ENCODE results near the gene GPRASP1. TPM values are rescaled to one million over a fixed set of nuclear protein-coding genes. Genes with fewer than 3 reads are reported as not detected.
"Not testable (repeated sequence)": the region's sequence is repeated elsewhere in the genome, so short reads cannot be mapped to it uniquely, and the experiment has no call there.

The GPRASP1 gene
- total and polyA plus RNA-seq, 4 donors = 0.51 to 3.8 (median 1.9) TPM

- Histone ChIP-seq H3K27me3 (ENCODE audit: control insufficient read depth in 4 of 4, insufficient read depth in 4 of 4, low read length in 3 of 4) (no peaks in the 10 kb centered on the region), H3K27ac (ENCODE audit: low read depth in 1 of 2, low read length in 2 of 2) (no peak overlapping the region), H3K9ac (ENCODE audit: low read depth in 1 of 2, low read length in 2 of 2) (no peak overlapping the region), H3K4me1 (ENCODE audit: control insufficient read depth in 4 of 4, insufficient read depth in 4 of 4, low read length in 3 of 4) (no peaks in the 10 kb centered on the region), H3K36me3 (ENCODE audit: control insufficient read depth in 4 of 4, insufficient read depth in 3 of 4, low read depth in 1 of 4, low read length in 3 of 4) (peaks cover 0 to 1% (median 0%) of the 10 kb centered on the region in 4 donors), H3K9me3 (ENCODE audit: control insufficient read depth in 4 of 4, low read length in 3 of 4) (no peaks in the 10 kb centered on the region), H3K4me3 (ENCODE audit: low read depth in 1 of 3, low read length in 3 of 3) (no peak overlapping the region)
- TF ChIP-seq HNF4G (IDR thresholded peaks at IDR 0.05) (no peak), YY1 (IDR thresholded peaks at IDR 0.05) (no peak), TAF1 (conservative IDR thresholded peaks at IDR 0.05) (no peak), ZBTB33 (IDR thresholded peaks at IDR 0.05) (no peak)
- no peak for DNase-seq (ENCODE audit: low spot score)
- 93% methylated on average over 4 of the region's 4 CpGs for WGBS
These were observed 18.2 kb downstream of the GPRASP1 start for GRCh38 chrX:102669526-102669925.

DNA sequence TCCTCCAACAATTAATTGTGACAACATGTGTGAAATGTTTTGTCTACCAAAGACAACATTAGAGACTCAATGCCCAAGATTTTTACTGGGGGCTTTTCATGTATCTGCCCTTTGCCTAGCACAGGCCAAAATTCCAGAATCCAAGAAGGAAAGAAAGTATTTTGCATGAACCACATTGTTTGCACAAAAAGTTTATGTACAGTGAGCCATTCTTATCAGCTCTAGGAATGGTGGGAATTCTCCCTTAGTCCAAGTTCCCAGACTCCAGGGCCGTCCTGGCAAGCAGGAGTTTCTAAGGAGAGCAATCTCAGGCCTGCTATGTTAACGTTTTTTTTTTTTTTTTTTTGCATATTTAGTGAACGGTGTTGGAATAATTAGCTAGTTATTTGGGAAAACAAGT is 21.6 kb downstream of the GPRASP1 start:
- no peak for DNase-seq (ENCODE audit: low spot score)
- no peak for TF ChIP-seq ZBTB33 (IDR thresholded peaks at IDR 0.05)
- TF ChIP-seq NR2F2 (IDR thresholded peaks at IDR 0.05) = no peak
- no peak for TF ChIP-seq SP1 (IDR thresholded peaks at IDR 0.05)
- no peak for TF ChIP-seq EGR1 (IDR thresholded peaks at IDR 0.05; ENCODE audit: low read depth in 2 of 2)
- TF ChIP-seq ATF3 (IDR thresholded peaks at IDR 0.05) = no peak
- TF ChIP-seq FOXA2 (IDR thresholded peaks at IDR 0.05) = no peak
- TF ChIP-seq RXRA (IDR thresholded peaks at IDR 0.05) = no peak
- no peak for TF ChIP-seq HNF4A (conservative IDR thresholded peaks at IDR 0.05)
- TF ChIP-seq HNF4G (IDR thresholded peaks at IDR 0.05) = no peak
- TF ChIP-seq, protein P1, sequence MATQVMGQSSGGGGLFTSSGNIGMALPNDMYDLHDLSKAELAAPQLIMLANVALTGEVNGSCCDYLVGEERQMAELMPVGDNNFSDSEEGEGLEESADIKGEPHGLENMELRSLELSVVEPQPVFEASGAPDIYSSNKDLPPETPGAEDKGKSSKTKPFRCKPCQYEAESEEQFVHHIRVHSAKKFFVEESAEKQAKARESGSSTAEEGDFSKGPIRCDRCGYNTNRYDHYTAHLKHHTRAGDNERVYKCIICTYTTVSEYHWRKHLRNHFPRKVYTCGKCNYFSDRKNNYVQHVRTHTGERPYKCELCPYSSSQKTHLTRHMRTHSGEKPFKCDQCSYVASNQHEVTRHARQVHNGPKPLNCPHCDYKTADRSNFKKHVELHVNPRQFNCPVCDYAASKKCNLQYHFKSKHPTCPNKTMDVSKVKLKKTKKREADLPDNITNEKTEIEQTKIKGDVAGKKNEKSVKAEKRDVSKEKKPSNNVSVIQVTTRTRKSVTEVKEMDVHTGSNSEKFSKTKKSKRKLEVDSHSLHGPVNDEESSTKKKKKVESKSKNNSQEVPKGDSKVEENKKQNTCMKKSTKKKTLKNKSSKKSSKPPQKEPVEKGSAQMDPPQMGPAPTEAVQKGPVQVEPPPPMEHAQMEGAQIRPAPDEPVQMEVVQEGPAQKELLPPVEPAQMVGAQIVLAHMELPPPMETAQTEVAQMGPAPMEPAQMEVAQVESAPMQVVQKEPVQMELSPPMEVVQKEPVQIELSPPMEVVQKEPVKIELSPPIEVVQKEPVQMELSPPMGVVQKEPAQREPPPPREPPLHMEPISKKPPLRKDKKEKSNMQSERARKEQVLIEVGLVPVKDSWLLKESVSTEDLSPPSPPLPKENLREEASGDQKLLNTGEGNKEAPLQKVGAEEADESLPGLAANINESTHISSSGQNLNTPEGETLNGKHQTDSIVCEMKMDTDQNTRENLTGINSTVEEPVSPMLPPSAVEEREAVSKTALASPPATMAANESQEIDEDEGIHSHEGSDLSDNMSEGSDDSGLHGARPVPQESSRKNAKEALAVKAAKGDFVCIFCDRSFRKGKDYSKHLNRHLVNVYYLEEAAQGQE (IDR thresholded peaks at IDR 0.05) = no peak
- no peak for TF ChIP-seq TAF1 (conservative IDR thresholded peaks at IDR 0.05)
- no peak for TF ChIP-seq GABPA (IDR thresholded peaks at IDR 0.05 in 1 of 2, conservative IDR thresholded peaks at IDR 0.05 in 1 of 2)
- no peak for TF ChIP-seq FOXA1 (IDR thresholded peaks at IDR 0.05)
- TF ChIP-seq YY1 (IDR thresholded peaks at IDR 0.05) = no peak
- no peak for TF ChIP-seq RAD21 (IDR thresholded peaks at IDR 0.05)
- TF ChIP-seq CTCF (IDR thresholded peaks at IDR 0.05; ENCODE audit: low read depth, low read length, missing input control) = no peak
- no peak for TF ChIP-seq MAX (IDR thresholded peaks at IDR 0.05)
- no peak for TF ChIP-seq JUND (IDR thresholded peaks at IDR 0.05)
- Histone ChIP-seq H3K36me3 (ENCODE audit: control insufficient read depth in 4 of 4, insufficient read depth in 3 of 4, low read depth in 1 of 4, low read length in 3 of 4) (peaks cover 0 to 1% (median 0%) of the 10 kb centered on the region in 4 donors), H3K4me1 (ENCODE audit: control insufficient read depth in 4 of 4, insufficient read depth in 4 of 4, low read length in 3 of 4) (no peaks in the 10 kb centered on the region), H3K4me3 (ENCODE audit: low read depth in 1 of 3, low read length in 3 of 3) (no peak overlapping the region), H3K27me3 (ENCODE audit: control insufficient read depth in 4 of 4, insufficient read depth in 4 of 4, low read length in 3 of 4) (no peaks in the 10 kb centered on the region), H3K9me3 (ENCODE audit: control insufficient read depth in 4 of 4, low read length in 3 of 4) (no peaks in the 10 kb centered on the region), H3K9ac (ENCODE audit: low read depth in 1 of 2, low read length in 2 of 2) (no peak overlapping the region), H3K27ac (ENCODE audit: low read depth in 1 of 2, low read length in 2 of 2) (no peak overlapping the region)
- 69% methylated on average over 3 of the region's 3 CpGs for WGBS

DNA sequence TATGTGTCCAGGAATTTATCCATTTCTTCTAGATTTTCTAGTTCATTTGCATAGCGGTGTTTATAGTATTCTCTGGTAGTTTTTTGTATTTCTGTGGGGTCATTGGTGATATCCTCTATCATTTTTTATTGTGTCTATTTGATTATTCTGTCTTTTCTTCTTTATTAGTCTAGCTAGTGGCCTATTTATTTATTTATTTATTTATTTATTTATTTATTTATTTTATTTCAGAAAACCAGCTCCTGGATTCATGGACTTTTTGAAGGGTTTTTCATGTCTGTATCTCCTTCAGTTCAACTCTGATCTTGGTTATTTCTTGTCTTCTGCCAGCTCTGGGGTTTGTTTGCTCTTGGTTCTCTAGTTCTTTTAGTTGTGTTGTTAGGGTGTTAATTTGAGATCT is 26.2 kb downstream of the GPRASP1 start:
- 98% methylated on average over 1 of the region's 1 CpG for WGBS
- DNase-seq (ENCODE audit: low spot score) = not testable (repeated sequence)

More for the DNA sequence above, 26.2 kb downstream of the GPRASP1 start:
- H3K4me3 ChIP-seq (ENCODE audit: low read depth in 1 of 3, low read length in 3 of 3); H3K4me1 ChIP-seq (ENCODE audit: control insufficient read depth in 4 of 4, insufficient read depth in 4 of 4, low read length in 3 of 4); H3K27me3 ChIP-seq (ENCODE audit: control insufficient read depth in 4 of 4, insufficient read depth in 4 of 4, low read length in 3 of 4); H3K27ac ChIP-seq (ENCODE audit: low read depth in 1 of 2, low read length in 2 of 2); H3K9me3 ChIP-seq (ENCODE audit: control insufficient read depth in 4 of 4, low read length in 3 of 4); H3K36me3 ChIP-seq (ENCODE audit: control insufficient read depth in 4 of 4, insufficient read depth in 3 of 4, low read depth in 1 of 4, low read length in 3 of 4); H3K9ac ChIP-seq (ENCODE audit: low read depth in 1 of 2, low read length in 2 of 2): not testable (repeated sequence)

Measured in liver (tissue), 9 donors.